ENCODE data around the gene DCDC2.

DNA sequence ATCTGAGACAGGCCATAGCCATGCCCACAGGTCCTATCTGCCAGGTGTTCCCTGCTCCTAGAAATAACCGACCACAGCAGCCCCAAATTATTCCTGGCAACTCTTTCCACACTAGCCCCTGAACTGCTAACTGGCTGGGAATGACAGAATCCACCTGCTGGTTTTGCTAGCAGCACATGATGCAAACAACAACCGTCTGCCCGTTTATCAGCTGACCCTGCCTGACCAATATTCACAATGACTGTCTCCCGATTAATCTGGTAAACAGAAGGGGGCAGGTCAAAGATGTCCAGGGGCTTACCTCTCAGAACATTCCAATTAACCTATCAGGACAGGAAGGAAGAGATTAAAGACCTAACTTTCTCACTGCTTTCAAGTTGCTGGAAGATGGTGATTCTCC lies 130.3 kb downstream of the DCDC2 start:
- TF ChIP-seq, protein P1, sequence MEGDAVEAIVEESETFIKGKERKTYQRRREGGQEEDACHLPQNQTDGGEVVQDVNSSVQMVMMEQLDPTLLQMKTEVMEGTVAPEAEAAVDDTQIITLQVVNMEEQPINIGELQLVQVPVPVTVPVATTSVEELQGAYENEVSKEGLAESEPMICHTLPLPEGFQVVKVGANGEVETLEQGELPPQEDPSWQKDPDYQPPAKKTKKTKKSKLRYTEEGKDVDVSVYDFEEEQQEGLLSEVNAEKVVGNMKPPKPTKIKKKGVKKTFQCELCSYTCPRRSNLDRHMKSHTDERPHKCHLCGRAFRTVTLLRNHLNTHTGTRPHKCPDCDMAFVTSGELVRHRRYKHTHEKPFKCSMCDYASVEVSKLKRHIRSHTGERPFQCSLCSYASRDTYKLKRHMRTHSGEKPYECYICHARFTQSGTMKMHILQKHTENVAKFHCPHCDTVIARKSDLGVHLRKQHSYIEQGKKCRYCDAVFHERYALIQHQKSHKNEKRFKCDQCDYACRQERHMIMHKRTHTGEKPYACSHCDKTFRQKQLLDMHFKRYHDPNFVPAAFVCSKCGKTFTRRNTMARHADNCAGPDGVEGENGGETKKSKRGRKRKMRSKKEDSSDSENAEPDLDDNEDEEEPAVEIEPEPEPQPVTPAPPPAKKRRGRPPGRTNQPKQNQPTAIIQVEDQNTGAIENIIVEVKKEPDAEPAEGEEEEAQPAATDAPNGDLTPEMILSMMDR (conservative IDR thresholded peaks at IDR 0.05): no peak
- TF ChIP-seq EZH2 (IDR thresholded peaks at IDR 0.05; ENCODE audit: low read depth): no peak
